HepG2 (cell line): ENCODE data around the gene LAMA1. TPM values are rescaled to one million over a fixed set of nuclear protein-coding genes. Genes with fewer than 3 reads are reported as not detected.

Experiments
- ATAC-seq: fragments of 200-7000 bp; cut with Tn5 transposase; 3 replicates; pipeline ENCODE4 v1.9.1; 2020; ENCODE audit warnings: mild to moderate bottlenecking, moderate library complexity
- BruUV-seq: library from RNA; stranded (reverse); fragments of 400-500 nt; replicated peaks from 2 replicates; lab custom pipeline; 2021; lab: Mats Ljungman, UMichigan
- CTCF ChIA-PET: fragments of 300-600 bp; formaldehyde crosslinking; extraction: SDS; loops from one replicate; lab custom pipeline; 2021; ENCODE audit warnings: low total read pairs, inconsistent platforms, low intra/inter-chr PET ratio; lab: Yijun Ruan, JAX
- POLR2A ChIA-PET: fragments of 350-600 bp; sonication (Branson Sonifier 250); formaldehyde crosslinking; loops from one replicate; lab custom pipeline; 2020; ENCODE audit warnings: antibody characterized with exemption, inconsistent platforms; lab: Yijun Ruan, JAX
- DNase-seq: peaks from one replicate; pipeline ENCODE4 v3.0.0-alpha.2; 2015; ENCODE audit warnings: low spot score
- FAIRE-seq: peaks from 3 replicates; lab custom pipeline; 2011; peaks lifted over from hg19 to GRCh38; lab: Jason Lieb, UNC
- H2AFZ ChIP-seq: one replicate; pipeline ENCODE4 v1.6.1; 2011; ENCODE audit warnings: low read length, inconsistent platforms
- H3K27ac ChIP-seq: fragments of 300-600 bp; 3 replicates; pipeline ENCODE4 v1.8.0; 2011; ENCODE audit warnings: mixed run types, mild to moderate bottlenecking, mixed read lengths, low read length, inconsistent platforms; ENCODE audit not compliant: insufficient read depth; ENCODE audit errors: extremely low read length
- H3K27me3 ChIP-seq, 2 experiments: fragments of 200-600 bp in 1 of 2; 2 replicates in 1 of 2; 3 replicates in 1 of 2; pipeline versions ENCODE4 v1.6.0 to v1.8.0; 2011; ENCODE audit warnings: low read length in 2 of 2, mild to moderate bottlenecking in 2 of 2, moderate library complexity in 2 of 2, inconsistent platforms in 1 of 2; ENCODE audit not compliant: insufficient read depth in 2 of 2, control insufficient read depth in 1 of 2
- H3K36me3 ChIP-seq, 2 experiments: fragments of 200-600 bp in 1 of 2; replicated peaks in 1 of 2; 2 replicates in 1 of 2; 3 replicates in 1 of 2; pipeline versions ENCODE4 v1.5.1 to v1.8.0; 2011; ENCODE audit warnings: low read length in 2 of 2, inconsistent platforms in 1 of 2; ENCODE audit not compliant: insufficient read depth in 2 of 2, control insufficient read depth in 1 of 2
- H3K4me1 ChIP-seq: 2 replicates; pipeline ENCODE4 v1.5.1; 2012; ENCODE audit warnings: low read length, inconsistent platforms; ENCODE audit not compliant: insufficient read depth
- H3K4me2 ChIP-seq: 2 replicates; pipeline ENCODE4 v1.6.0; 2011; ENCODE audit warnings: low read depth, low read length, inconsistent platforms
- H3K4me3 ChIP-seq, 3 experiments: fragments of 200-600 bp in 1 of 3; sonication (generic), shearing (Covaris generic) in 1 of 3; replicated peaks in 1 of 3; 2 replicates each; pipeline ENCODE4 v1.5.1; 2011 to 2016; ENCODE audit warnings: low read length in 3 of 3, inconsistent platforms in 2 of 3, low read depth in 2 of 3, mild to moderate bottlenecking in 2 of 3, control low read depth in 1 of 3, mixed read lengths in 1 of 3; ENCODE audit not compliant: insufficient read depth in 1 of 3
- H3K79me2 ChIP-seq: one replicate; pipeline ENCODE4 v1.6.1; 2011; ENCODE audit warnings: low read length, inconsistent platforms; ENCODE audit not compliant: insufficient read depth
- H3K9ac ChIP-seq: 2 replicates; pipeline ENCODE4 v1.6.0; 2011; ENCODE audit warnings: mild to moderate bottlenecking, low read depth, low read length, inconsistent platforms; ENCODE audit not compliant: insufficient read depth
- H3K9me3 ChIP-seq: 2 replicates; pipeline ENCODE4 v1.5.1; 2012; ENCODE audit warnings: mild to moderate bottlenecking, low read length
- H4K20me1 ChIP-seq: 2 replicates; pipeline ENCODE4 v1.6.0; 2011; ENCODE audit warnings: inconsistent platforms, mild to moderate bottlenecking, low read length, moderate library complexity; ENCODE audit not compliant: insufficient read depth
- IKZF4 ChIP-seq: sonication (generic); formaldehyde crosslinking; IDR thresholded peaks from 2 replicates; pipeline ENCODE4 v1.5.1; 2020; ENCODE audit warnings: borderline replicate concordance, mild to moderate bottlenecking, low read depth, missing genetic modification reagents; ENCODE audit errors: not compliant biosample characterization
- KAT2B ChIP-seq: fragments of 150-350 bp; IDR thresholded peaks from 2 replicates; pipeline ENCODE4 v1.6.1; 2014; ENCODE audit warnings: low read depth, low read length, borderline replicate concordance
- NR2F2 ChIP-seq: IDR thresholded peaks from 2 replicates; pipeline ENCODE4 v1.6.1; 2012; ENCODE audit warnings: low read depth, inconsistent platforms, borderline replicate concordance
- PHF20 ChIP-seq: sonication (generic); formaldehyde crosslinking; IDR thresholded peaks from 2 replicates; pipeline ENCODE4 v1.5.0; 2020; ENCODE audit warnings: mild to moderate bottlenecking, missing genetic modification reagents
- SSRP1 ChIP-seq: IDR thresholded peaks from 2 replicates; pipeline ENCODE4 v1.6.1; 2016; ENCODE audit warnings: control low read depth
- TCF7 ChIP-seq: sonication (generic); IDR thresholded peaks from 2 replicates; pipeline ENCODE4 v1.6.1; 2016; ENCODE audit warnings: antibody characterized with exemption, low read depth
- ZNF331 ChIP-seq: sonication (generic); formaldehyde crosslinking; IDR thresholded peaks from 2 replicates; pipeline ENCODE4 v1.4.0; 2020; ENCODE audit warnings: missing genetic modification reagents
- ZNF337 ChIP-seq: sonication (generic); formaldehyde crosslinking; IDR thresholded peaks from 2 replicates; pipeline ENCODE4 v1.5.1; 2020; ENCODE audit warnings: missing genetic modification reagents, low read depth, mild to moderate bottlenecking, borderline replicate concordance
- ZNF33A ChIP-seq: sonication (generic); formaldehyde crosslinking; IDR thresholded peaks from 2 replicates; pipeline ENCODE4 v1.5.1; 2020; ENCODE audit warnings: missing genetic modification reagents, mild to moderate bottlenecking, moderate library complexity, borderline replicate concordance
- ZNF367 ChIP-seq: sonication (generic); formaldehyde crosslinking; IDR thresholded peaks from 2 replicates; pipeline ENCODE4 v1.4.0; 2020; ENCODE audit warnings: missing genetic modification reagents, borderline replicate concordance
- ZNF546 ChIP-seq: sonication (generic); formaldehyde crosslinking; conservative IDR thresholded peaks from 2 replicates; pipeline ENCODE4 v1.8.1; 2023; ENCODE audit warnings: mild to moderate bottlenecking, missing genetic modification reagents
- ZNF629 ChIP-seq: sonication (generic); formaldehyde crosslinking; conservative IDR thresholded peaks from 2 replicates; pipeline ENCODE4 v1.5.0; 2020; ENCODE audit warnings: missing genetic modification reagents
- WGBS: methylation state at CpG from one replicate; pipeline ENCODE4 v1.1.6; 2017; ENCODE audit warnings: low lambda C conversion rate; 5-methylcytosine and 5-hydroxymethylcytosine counted together
- in situ Hi-C: cut with HindIII; loops from 2 replicates; pipeline ENCODE4 v1.10.0; 2017; ENCODE audit warnings: low pct_unique_long_range_greater_than_20kb; ENCODE audit not compliant: extremely low pct_ligation_motif_present
- intact Hi-C: fragments of 100-400 bp; cut with micrococcal nuclease; formaldehyde crosslinking; loops from one replicate; pipeline ENCODE4 v1.10.0; 2022; ENCODE audit not compliant: unreplicated experiment
- polyA plus RNA-seq, 8 experiments: library from polyadenylated mRNA; depleted of rRNA in 3 of 8; stranded (reverse) in 7 of 8; unstranded in 1 of 8; fragments of >200 nt; fragmentation: Illumina TruSeq in 4 of 8; extraction: Trizol in 4 of 8; gene quantifications; 2 replicates each; pipeline versions ENCODE4 v1.2.1 to v1.2.3, GENCODE V29; 2011 to 2016; ENCODE audit warnings: low read depth in 4 of 8, missing spikeins in 1 of 8, mixed read lengths in 1 of 8; ENCODE audit not compliant: insufficient read depth in 1 of 8
- total RNA-seq, 5 experiments: library from RNA; depleted of rRNA; stranded (reverse); fragments of >200 nt; fragmentation: Illumina TruSeq; extraction: Trizol; gene quantifications; 2 replicates each; pipeline ENCODE4 v1.2.3, GENCODE V29; 2016; ENCODE audit warnings: low read depth in 1 of 5

LAMA1 gene
- total and polyA plus RNA-seq, 2 of the 13 experiments (the other 11 are each of a cell fraction or from before 2014, with no cell fraction given), result 0.05 to 0.44 TPM

- Histone ChIP-seq H3K4me3 (no peak overlapping the region), H4K20me1 (no peaks in the 10 kb centered on the region), H3K36me3 (no peaks in the 10 kb centered on the region), H3K9ac (no peak overlapping the region), H2AFZ (no peak overlapping the region), H3K4me2 (no peak overlapping the region), H3K79me2 (no peaks in the 10 kb centered on the region), H3K4me1 (no peaks in the 10 kb centered on the region), H3K27me3 (no peaks in the 10 kb centered on the region), H3K9me3 (no peaks in the 10 kb centered on the region), H3K27ac (no peak overlapping the region)
- ATAC-seq (no peak), DNase-seq (no peak), FAIRE-seq (no peak)
- intact Hi-C loops (no loop called here), in situ Hi-C loops (no loop called here)
- 46% methylated on average over 2 of the region's 2 CpGs for WGBS
- CTCF ChIA-PET, result no interaction called here
- no peak for TF ChIP-seq SSRP1 (CRISPR knock-in tag)
- TF ChIP-seq TCF7, result no peak
- TF ChIP-seq ZNF331 (CRISPR knock-in tag), result no peak
- no peak for TF ChIP-seq ZNF629 (CRISPR knock-in tag)
- TF ChIP-seq ZNF337 (CRISPR knock-in tag), result no peak
- TF ChIP-seq KAT2B, result no peak
- TF ChIP-seq ZNF546, result no peak
- no peak for TF ChIP-seq ZNF33A (CRISPR knock-in tag)
- no peak for TF ChIP-seq IKZF4
- TF ChIP-seq PHF20 (CRISPR knock-in tag), result no peak
- TF ChIP-seq ZNF367 (CRISPR knock-in tag), result no peak
- TF ChIP-seq NR2F2, result no peak
- BruUV-seq, result no TSS peak
- POLR2A ChIA-PET, result no interaction called here
Measured at GRCh38 chr18:7090771-7091170, 26.8 kb downstream of the LAMA1 start.
